Stimulated activated naive CD4-positive, alpha-beta T cell treated with Interleukin-2 at 50 U/mL for 16 hours (primary cell): ENCODE data around the gene CCNQ.

Experiments used
- DNase-seq: peaks from one replicate; lab custom pipeline; 2025; lab: John Stamatoyannopoulos, UW

The CCNQ gene

GRCh38 chrX:153576239-153576870, 22.6 kb downstream of the CCNQ start:
- DNase-seq: no peak

GRCh38 chrX:153573984-153574383, 25.0 kb downstream of the CCNQ start:
- DNase-seq: no peak

GRCh38 chrX:153572601-153573000, 26.3 kb downstream of the CCNQ start:
- no peak for DNase-seq

- DNase-seq: no peak
Measured at GRCh38 chrX:153571534-153571908, 27.4 kb downstream of the CCNQ start.

DNA sequence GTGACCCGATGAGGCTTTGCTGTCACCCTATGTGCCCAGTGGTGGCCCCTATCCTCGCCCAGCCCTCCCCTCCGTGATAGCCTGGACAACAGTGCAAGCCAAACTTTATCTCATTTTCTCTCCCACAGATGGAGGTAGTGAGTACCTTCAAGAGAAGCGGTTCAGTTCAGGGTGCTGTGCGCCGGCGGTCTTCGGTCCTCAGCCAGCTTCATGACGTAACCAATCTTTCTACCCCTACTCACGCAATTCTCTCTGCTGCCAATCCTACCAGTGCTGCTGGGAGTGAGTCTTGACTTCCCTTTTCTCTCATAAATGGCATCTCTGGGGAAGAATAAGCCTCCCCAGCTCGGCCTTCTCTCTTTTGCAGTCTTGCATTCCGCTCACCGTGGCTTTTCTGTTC, 29.5 kb downstream of the CCNQ start:
- DNase-seq: no peak

- no peak for DNase-seq
Measured at GRCh38 chrX:153568451-153569011, 30.4 kb downstream of the CCNQ start.

DNA sequence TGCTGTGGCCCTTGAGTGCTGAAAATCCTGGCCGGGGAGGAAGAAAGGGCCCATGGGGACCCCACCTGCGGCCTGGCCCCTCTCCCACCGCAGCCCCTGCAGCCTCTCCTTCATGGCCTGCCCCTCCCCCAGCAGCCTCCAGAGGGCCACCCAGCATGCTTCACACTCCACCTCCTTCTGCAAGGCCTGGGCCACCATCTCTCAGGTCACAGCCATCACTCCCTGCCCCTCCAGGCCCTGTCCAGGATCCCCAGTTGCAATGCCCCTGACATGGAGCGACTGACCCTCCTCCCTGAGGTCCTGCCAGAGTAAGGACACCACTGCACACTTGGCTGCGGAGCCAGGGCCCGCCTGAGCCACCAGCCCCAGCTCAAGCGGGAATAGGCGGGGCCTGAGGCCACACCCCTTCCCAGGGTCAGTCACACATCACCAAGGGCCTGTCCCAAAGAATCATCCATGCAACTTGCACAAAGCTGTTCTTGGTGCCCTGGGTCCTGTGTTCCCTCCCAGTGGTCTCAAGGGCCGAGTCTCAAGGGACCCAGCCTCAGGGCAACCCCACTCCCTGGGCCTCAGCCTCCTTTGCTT, 32.9 kb downstream of the CCNQ start:
- DNase-seq: no peak

DNA sequence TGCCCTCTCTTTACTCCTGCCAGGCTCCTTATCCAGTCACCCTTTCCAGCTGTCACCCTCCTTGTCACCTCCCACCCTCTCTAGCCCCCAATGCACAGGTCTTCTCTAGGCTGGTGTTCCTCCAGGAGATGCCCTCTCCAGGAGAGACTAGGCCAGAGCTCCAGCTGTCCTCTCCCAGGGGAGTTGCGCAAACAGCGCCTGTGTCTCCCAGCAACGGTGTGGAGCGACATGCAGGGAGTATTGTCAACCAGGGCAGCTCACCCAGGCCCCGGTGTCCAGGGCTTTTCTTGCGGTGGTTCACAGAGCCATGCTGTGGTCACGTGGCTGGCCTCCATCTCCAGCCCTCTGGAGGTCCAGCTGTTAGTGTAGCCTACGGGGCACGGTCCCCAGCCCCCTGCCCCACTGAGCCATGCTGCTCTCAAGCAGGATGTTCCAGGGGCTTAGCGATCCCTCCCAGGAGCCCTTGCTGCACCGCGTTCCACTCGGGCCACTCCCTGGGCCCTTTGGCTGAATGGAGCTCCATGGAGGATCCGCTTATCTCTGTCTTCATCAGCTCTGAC, 34.8 kb downstream of the CCNQ start:
- DNase-seq: no peak

GRCh38 chrX:153562546-153562945, 36.4 kb downstream of the CCNQ start:
- DNase-seq: no peak

DNA sequence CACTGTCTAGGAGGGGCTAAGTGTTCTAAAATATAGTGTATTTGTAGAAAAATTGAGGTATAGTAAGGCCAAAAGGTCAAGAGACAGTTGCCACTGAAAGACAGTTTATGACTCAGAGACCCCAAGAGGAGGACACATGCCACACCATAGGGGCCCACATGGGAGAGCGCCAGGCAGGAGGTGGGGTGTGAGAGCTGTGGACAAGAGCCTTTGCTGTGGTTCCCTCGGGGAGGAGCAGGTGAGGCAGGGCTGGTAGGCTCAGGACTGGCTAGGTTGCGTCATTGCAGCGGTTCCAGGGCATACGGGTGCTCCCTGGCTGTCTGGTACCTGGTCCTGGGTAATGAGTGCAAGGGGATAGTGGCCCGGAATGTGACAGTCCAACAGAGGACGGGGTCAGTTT, 37.6 kb downstream of the CCNQ start:
- no peak for DNase-seq

DNA sequence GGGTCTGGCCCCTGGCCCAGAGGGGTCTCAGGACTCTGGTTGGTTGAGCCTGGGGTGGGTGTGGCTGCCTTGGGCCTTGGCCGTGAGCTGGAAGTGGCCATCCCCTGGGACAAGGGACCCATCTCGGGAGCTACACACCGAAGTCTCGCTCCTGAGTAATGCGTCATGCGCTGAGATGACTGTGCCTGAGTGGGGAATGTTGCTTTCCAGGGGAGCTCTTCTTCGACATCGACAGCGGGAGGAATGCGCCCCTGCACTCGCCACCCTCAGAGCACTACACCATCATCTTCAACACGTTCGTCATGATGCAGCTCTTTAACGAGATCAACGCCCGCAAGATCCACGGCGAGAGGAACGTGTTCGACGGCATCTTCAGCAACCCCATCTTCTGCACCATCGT, 38.5 kb downstream of the CCNQ start:
- DNase-seq: no peak

DNA sequence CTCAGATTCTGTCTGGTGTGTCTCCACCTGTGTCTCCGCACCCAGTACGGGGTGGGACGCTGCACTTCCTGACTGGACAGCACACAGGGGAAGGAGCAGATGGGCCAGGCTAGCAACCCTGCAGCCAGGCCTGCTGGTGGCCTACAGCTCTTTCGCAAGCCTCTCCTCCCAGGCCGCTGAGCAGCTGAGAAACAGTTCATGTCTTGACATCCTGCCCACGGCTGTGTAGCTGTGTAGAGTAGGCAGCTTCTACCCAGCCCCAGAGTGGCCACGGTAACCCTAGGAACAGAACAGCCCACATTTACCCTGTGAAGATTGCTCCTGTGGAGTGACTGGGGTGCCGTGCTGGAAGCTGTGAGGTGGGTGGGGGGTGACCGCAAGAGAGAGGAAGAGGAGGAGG, 38.9 kb downstream of the CCNQ start:
- DNase-seq: no peak

DNA sequence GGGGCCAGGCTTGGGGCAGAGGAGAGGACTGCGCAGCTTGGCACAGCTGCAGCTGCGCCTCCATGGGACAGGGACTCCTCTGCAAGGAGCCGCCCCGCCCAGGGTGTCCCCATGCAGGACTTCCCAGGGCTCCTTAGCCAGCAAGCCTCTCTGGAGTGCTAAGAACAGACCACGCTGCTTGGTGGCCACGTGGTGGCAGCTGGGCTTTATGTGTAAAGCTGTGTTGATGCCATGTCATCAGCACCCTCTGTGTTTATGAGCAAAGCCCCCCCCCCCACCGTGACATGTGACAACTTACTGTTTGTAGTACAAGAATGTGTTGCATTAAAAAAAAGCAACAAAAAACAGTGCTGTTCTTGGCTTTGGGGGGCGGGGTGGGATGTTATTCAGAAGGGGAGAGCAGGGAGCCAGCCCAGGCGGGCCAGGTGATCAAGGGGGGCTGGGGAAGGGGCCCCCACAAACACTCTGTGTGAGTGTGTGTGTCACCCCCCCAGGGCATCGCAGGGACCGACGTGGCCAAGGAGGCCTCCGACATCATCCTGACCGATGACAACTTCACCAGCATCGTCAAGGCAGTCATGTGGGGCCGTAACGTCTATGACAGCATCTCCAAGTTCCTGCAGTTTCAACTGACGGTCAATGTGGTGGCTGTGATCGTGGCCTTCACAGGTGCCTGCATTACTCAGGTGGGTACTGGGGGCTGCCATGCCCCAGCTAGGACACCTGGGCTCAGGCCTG, 41.2 kb downstream of the CCNQ start:
- DNase-seq: no peak

DNA sequence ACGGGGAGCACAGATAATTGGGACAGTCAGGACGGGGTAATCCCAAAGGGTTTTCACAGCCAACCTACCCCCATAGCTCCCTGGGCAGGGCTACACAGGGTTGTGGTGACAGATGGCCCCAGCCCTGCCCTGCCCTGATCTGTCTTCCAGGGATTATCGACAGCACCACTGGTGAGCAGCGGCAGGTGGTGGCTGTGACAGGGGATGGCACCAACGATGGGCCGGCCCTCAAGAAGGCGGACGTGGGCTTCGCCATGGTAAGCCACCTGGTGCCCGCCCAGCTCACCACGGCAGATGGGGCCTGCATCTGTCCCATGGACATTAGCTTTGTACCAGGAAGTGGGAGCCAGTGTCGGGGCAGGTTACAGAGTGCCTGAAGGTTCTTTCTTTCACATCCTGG, 42.2 kb downstream of the CCNQ start:
- DNase-seq: no peak

GRCh38 chrX:153554519-153555167, 44.3 kb downstream of the CCNQ start:
- DNase-seq: peak; percentile 32

DNA sequence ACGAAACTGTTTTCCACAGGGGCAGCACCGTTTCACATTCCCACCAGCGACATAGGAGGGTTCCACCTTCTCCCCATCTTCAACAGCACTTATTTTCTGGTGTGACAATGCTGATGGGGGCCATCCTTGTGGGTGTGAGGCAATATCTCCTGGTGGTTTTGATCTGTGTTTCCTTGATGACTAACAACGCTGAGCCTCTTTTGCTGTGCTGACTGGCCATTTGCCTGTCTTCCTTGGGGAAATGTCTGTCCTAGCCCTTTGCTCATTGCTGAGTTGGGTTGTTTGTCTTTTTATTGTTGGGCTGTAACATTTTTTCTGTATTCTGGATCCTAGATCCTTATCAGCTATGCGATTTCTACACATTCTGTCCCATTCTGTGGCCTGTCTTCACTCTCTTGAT, 47.8 kb downstream of the CCNQ start:
- no peak for DNase-seq

DNA sequence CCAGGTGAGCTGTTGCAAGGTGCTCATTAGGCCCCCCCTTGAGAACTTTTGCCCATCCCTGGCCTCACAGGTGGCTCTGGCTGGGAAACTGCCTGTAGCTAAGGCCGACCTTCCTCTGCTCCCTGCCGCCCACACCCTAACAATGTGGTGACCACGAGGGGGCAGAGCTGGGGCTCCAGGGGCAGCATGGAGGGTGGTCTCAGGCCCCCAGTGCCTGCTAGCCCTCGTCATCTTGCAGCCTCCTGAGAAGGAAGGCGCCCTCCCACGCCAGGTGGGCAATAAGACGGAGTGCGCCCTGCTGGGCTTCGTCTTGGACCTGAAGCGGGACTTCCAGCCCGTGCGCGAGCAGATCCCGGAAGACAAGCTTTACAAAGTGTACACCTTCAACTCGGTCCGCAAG, 49.1 kb downstream of the CCNQ start:
- no peak for DNase-seq

DNA sequence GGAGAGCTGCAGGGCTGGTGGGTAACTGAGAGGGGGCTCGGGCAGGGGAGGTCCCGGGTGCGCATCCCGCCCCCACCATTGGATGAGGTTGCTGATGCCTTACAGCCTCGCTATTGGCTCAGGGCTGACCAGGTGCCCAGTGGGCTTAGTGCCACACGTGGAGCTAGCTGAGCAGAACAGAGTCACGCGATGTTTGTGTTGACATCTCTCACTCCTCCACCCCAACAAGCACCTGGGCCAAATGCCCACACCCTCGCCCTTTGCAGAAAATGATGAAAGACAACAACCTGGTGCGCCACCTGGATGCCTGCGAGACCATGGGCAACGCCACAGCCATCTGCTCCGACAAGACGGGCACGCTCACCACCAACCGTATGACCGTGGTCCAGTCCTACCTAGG, 49.7 kb downstream of the CCNQ start:
- no peak for DNase-seq

DNA sequence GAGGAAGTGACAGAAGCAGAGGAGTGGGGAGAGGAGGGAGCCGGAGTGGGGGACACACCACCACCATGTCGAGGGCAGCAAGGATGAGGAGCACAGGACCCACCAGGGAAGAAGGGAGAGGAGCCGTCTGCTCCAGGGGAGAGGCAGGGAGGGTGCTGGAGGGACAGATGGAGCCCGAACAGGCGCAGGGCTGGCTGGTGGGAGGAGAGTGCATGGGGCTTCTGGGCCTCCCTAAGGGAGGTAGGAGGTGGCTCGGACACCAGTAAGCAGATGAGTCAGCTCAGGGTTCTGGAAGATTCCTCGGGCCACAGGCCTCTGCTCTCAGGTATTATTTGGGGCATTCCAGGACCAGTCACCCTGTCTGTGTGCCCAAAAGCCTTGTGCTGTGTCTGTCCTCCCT, 51.7 kb downstream of the CCNQ start:
- no peak for DNase-seq

DNA sequence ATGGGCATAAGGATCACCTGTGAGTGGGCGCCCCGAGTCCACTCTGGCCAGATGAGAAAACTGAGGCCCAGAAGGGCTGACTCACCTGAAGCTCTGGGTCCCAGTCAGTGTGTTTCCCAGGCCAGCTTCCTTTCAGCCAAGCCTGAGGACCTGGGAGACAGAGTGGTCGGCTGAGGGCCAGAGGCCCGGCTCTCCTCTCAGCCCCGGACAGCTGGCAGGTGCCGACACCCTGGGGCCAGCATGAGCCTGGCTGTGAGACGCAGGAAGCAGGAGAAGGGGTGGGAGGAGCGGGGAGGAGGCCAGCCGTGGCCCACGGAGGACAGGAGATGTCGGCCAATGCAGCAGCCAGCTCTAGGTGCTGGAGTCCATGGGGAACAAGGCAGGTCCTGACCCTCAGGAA, 52.6 kb downstream of the CCNQ start:
- no peak for DNase-seq

- DNase-seq: no peak
Measured at GRCh38 chrX:153544727-153545126, 54.2 kb downstream of the CCNQ start.

DNA sequence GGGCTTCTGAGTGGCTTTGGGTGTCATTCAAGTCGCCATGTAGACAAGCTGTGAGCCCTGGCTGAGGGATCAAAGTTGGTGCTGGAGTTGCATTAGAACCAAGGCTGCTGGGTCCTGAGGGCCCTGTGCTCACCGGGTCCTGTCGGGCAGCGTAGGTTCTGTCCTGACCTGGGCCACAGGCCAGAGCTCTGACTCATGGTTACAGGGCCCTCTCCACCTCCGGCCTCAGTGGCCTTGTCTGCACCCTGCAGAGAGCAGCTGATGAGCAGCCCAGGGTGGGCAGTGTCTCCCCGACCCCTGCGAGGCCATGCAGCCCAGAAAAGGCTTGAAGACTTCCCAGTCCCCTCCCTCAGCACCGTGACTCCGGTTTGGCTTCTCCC, 59.0 kb downstream of the CCNQ start:
- no peak for DNase-seq
